GM19023 (cell line): ENCODE data around the gene POM121.
"Not testable (repeated sequence)": the region's sequence is repeated elsewhere in the genome, so short reads cannot be mapped to it uniquely, and the experiment has no call there.

Experiments used
- ATAC-seq: cut with Tn5 transposase; IDR thresholded peaks from one replicate; pipeline ENCODE4 v1.9.1; 2021; ENCODE audit warnings: mild to moderate bottlenecking, moderate library complexity; ENCODE audit not compliant: unreplicated experiment

The POM121 gene

DNA sequence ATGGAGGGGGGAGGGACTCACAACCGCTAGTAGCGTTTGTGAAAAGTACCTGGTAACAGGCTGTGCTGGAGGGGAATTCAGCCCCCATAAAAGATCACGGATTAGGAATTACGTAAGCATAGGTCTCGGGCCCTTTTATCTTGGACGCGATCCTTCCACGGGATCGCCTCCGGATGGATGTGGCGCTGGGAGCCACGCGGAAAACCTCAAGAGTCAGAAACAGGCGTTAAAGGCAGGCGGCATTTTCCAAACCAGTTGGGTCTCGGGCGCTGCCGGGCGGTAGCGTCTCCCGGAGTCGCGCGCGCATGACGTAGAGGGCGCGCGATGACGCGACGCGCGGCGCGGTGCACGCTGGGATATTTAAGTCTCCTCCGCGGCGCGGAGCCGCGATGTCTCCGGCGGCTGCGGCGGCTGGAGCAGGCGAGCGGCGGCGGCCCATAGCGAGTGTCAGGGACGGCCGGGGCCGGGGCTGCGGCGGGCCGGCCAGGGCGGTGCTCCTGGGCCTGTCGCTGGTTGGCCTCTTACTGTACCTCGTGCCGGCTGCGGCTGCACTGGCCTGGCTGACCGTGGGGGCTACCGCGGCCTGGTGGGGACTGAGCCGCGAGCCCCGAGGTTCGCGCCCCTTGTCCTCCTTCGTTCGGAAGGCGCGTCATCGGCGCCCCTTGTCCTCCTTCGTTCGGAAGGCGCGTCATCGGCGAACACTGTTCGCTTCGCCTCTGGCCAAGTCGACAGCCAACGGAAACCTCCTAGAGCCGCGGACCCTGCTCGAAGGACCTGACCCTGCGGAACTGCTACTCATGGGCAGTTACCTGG, at the start of gene POM121:
Gene POM121 (plus strand): TSS at position 363 of the 813 bp plus-strand sequence. CDS start 27 bp downstream, at position 390.
- peak; percentile 77 for ATAC-seq

DNA sequence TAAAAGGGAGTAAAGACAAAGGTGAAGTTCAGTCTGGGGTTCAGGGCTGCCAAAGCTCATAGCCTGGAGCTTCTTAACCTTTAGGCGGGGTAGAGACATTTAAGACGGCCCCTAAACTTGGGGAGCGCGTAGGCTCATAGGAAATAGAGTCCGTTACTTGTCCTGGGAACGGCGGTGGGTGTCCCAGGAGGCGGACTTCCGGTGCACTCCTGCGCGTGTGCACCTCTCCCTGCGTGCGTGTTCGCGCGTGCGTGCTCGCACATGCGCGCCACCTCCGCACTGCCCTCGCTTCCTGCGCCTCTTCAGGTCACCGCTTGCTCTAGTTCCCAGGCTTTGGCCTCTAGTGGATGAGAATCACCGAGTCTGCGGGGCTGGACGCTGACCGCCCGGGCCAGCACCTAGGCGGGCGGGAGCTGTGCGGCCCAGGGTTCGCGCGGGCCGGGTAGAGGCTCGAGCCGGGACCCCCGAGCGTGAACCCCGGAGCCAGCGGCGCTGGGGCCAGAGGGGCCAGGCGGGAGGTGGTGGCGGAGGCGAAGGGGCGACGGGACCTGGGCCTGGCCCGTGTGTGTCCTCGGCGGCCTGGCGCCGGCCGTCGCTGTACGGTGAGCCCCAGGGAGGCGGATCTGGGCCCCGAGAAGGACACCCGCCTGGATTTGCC, 45.7 kb upstream of the POM121 start:
- peak; percentile 99 for ATAC-seq

DNA sequence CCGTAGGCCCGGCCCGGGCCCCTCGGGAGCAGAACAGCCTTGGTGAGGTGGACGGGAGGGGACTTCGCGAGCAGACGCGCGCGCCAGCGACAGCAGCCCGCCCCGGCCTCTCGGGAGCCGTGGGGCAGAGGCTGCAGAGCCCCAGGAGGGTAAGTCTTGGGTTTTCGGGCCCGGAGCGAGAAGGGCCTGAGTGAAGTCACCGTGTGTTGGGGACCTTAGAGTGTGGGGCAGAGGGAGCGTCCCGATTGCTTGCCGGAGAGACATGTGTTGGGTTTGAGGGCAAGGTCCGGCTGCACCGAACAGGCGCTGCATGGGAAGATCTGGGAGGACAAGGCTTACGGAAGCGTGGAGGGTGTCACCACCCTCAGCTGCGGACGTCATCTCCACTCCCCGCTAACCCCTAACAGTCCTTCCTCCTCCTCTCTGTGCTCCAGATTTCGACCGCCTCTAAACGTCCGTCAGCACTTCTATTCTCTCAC, 45.1 kb upstream of the POM121 start:
- ATAC-seq = not testable (repeated sequence)

DNA sequence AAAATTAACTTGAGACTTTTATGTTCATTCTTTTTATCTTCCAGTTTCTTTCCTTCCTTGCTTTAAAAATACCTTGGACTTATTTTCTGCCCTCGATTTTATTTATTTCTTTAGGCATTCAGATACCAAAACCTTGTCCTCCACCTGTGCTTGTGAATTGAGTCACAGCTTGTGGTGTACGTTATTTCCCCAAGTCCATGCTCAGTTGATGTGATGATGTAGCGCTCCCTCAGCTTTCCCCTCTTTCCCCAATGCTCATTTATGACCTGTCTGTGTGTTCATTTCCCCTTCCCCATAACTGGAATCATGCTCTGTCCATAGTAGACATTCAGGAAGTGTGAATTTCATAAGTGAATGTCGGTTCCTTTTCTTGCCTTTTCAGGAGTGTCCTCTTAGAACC, 33.1 kb upstream of the POM121 start:
- not testable (repeated sequence) for ATAC-seq

DNA sequence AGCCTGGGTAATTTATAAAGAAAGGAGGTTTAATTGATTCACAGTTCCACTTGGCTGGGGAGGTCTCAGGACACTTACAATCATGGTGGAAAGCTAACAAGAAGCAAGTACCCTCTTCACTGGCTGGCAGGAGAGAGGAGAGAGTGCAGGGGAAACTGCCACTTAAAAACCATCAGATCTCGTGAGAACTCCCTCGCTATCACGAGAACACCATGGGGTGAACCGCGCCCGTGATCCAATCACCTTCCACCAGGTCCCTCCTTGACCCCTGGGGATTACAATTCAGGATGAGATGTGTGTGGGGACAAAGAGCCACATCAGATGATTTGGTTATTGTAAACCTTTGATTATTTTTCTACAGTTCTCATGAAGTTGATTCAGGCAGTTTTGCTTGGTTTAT, 20.2 kb upstream of the POM121 start:
- not testable (repeated sequence) for ATAC-seq

DNA sequence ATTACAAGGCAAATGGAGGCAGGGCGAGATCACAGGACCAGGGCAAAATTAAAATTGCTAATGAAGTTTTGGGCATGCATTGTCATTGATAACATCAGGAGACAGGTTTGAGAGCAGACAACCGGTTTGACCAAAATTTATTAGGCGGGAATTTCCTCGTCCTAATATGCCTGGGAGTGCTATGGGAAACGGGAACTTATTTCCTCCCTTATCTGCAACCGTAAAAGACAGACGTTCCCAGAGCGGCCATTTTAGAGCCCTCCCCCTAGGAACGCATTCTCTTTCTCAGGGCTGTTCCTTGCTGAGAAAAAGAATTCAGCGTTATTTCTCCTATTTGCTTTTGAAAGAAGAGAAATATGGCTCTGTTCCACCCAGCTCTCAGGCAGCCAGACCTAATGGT, 16.5 kb upstream of the POM121 start:
- not testable (repeated sequence) for ATAC-seq

DNA sequence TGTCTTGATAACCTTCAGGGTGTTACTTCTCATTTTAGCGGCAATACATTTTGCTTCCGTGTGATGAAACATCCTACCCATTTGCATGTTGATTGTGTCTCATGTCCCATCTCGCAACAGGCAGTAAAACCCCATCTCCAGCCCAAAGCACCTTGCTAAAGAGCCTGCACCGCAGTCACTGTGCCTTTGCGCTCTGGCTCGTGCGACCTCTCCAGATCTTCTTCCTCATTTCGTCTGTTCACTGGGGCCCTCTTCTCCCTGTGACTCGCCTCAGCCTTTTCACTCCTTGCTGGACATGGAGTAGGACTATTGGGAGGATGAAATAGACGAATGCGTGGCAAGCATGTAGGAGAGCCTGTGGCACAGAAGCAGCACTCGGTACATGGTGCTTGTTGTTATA, 13.5 kb upstream of the POM121 start:
- ATAC-seq = not testable (repeated sequence)

DNA sequence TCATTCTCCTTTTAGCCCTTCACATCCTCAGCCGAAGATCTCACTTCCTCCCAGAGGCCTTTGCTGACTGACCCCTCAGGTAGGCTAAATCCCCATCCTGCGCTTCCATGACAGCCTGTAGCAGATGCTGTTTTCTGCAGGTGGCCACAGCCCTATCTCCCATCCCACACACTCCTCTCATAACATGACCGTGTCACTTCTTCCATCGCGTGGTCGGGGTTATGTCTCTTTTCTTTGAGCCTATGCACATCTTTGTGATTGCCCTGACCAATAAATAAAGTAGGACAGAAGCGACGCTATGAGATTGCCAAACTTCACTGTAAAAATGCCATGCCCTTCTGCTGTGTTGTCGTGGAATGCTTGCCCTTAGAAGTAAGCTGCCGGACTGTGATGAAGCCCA, 11.1 kb upstream of the POM121 start:
- not testable (repeated sequence) for ATAC-seq

DNA sequence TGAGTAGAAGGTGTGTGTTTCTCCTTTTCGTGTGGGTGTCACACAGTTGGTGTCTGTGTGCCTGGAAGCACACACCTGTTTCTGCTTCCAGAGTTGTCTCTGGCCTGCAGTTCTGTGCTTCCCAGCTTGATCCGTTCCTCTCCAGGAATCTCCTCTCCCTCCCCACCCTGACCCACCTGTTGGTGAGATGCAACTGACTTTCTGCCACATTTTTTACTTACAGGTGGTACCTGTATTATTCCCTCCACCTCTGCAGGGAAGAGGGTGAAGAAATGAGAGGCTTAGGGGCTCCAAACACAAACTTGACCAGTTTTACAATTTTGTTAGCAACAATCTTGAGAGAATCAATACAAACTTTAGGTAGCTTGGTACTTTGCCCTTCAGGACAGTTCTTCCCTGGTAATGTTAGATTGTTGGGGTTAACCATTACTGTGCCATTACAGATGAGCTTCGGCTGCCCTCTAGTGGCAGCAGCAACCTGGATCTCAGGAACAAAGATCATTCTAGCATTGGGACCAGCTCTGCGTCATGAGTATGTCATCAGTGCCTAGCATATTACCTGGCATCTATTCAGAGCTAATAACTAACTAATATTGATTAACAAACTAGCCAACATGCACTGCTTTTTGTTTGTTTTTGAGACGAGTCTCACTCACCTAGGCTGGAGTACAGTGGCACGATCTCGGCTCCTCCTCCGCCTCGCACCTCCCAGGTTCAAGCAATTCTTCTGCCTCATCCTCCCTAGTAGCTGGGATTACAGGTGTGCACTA, 10.0 kb upstream of the POM121 start:
- ATAC-seq = peak; percentile 78

DNA sequence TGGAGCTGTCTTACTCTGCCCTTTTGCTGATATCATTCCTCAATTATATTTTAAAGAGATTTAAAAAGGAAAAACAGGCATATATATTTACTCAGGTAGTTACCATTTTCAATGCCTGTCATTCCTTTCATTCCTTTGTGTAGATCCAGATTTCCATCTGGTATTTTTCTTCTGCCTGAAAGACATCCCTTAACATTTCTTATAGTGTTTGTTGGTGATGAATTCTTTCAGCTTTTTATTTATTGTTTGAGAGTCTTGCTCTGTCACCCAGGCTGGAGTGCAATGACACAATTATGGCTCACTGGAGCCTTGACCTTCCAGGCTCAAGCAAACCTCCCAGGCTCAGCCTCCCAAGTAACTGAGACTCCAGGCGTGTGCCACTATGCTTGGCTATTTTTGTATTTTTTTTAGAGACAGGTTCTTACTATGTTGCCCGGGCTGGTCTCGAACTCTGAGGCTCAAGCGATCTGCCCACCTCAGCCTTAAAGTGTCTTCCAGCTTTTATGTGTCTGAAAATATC, 5.6 kb upstream of the POM121 start:
- ATAC-seq = no peak

DNA sequence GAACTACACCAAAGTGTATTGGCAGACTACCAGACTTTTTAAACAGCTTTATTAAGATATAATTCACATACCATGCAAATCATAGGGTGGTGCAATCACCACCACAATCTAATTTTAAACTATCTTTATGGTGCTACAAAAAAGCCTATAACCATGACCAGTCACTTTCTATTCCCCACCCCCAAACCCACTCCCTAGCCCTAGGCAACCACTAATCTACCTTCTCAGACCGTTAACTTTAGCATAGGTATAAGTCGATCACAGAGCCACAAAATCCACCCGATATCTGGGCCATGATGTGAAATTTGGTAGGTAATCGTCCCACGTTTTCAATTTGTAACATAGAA, 536 bp upstream of the POM121 start:
- peak; percentile 12 for ATAC-seq

DNA sequence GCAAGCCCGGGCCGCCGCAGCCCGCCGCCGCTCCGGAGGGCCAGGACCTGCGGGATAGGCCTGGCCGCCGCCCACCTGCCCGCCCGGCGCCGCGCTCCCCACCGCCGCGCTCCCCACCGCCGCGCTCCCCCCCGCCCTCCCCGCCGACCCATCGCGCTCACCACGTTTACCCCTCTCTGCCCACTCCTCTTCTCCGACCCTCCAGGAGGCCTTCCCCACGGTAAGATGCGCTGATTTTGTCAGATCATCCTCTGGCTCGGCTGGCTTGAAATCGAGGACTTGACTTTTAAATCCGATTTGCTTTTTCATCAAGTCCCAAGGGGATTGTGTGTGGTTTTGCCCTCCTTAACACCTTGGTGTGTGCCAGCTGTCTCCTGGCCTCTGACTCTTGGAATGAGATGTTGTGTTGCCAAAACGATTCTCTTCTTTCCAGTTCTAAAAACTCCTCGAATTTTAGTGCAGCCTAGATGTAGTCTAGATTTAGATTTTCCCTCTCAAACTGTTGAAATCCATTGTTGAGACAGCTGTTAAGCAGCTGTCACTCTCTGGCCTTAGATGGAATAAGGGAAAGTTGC, 738 bp downstream of the POM121 start:
- no peak for ATAC-seq

DNA sequence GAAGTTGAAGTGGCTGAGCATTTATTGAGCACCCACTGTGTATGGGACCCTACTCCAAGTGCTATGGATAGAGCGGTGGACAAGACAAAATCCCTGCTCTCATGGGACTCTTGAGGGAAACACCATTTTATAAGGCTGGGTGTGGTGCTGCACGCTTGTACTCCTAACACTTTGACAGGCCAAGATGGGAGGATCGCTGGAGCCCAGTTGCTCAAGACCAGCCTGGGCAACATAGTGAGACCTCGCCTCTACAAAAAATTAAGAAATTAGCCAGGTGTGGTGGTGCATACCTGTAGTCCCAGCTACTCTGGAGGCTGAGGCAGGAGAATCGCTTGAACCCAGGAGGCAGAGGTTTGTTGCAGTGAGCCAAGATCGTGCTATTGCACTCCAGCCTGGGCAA, 2.9 kb downstream of the POM121 start:
- not testable (repeated sequence) for ATAC-seq

DNA sequence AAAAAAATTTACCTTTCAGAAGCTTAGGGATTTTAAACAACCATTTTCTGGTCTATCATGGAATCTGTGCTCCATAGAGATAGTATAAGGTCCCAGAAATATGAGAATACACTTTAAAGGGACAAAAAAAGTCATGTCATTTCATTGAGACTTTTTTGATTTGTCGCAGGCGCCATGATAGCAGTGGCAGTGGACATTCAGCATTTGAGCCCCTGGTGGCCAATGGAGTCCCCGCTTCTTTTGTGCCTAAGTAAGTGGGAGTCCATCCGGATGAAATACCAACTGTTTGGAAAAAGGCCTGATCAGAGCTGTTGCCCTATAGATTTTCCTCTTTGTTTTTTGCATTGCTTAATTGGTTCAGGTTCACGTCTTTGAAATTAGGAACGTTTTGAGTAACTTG, 3.3 kb downstream of the POM121 start:
- ATAC-seq = not testable (repeated sequence)

DNA sequence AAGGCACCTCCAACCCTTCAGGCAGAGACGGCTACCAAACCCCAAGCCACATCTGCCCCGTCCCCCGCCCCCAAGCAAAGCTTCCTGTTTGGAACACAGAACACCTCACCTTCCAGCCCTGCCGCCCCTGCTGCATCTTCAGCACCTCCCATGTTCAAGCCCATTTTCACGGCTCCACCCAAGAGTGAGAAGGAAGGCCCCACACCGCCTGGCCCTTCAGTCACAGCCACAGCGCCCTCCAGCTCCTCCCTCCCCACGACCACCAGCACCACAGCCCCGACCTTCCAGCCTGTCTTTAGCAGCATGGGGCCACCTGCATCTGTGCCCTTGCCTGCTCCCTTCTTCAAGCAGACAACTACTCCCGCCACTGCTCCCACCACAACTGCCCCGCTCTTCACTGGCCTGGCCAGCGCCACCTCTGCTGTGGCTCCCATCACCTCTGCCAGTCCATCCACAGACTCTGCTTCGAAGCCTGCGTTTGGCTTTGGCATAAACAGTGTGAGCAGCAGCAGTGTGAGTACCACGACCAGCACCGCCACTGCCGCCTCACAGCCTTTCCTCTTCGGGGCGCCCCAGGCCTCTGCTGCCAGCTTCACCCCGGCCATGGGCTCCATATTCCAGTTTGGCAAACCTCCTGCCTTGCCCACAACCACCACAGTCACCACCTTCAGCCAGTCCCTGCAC, 17.3 kb downstream of the POM121 start:
- ATAC-seq = not testable (repeated sequence)

DNA sequence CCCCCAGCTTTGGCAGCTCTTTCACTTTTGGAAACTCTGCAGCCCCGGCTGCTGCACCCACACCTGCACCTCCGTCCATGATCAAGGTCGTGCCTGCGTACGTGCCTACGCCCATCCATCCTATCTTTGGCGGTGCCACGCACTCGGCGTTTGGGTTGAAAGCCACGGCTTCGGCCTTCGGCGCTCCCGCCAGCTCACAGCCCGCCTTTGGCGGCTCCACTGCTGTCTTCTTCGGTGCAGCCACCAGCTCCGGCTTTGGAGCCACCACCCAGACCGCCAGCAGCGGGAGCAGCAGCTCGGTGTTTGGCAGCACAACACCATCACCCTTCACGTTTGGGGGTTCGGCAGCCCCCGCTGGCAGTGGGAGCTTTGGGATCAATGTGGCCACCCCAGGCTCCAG, 18.1 kb downstream of the POM121 start:
- not testable (repeated sequence) for ATAC-seq

DNA sequence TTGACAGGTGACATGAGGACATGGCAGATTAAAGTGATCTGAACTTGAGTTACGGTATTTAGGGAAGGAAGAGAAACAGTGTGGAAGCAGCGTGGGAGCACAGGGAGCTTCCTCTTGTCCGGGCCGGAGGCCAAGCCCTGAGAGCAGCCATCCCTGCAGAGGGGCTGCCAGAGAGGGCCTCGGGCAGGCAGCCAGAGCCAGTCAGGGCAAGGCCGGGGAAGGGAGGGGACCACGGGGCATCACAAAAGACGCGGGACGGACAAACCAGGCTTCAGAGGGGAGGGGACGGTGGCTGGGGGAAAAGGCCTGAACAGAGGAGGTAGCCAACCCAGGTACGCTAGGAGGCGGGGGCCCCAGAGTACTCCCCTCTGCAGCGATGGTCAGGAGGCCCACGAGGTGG, 20.0 kb downstream of the POM121 start:
- ATAC-seq = not testable (repeated sequence)

DNA sequence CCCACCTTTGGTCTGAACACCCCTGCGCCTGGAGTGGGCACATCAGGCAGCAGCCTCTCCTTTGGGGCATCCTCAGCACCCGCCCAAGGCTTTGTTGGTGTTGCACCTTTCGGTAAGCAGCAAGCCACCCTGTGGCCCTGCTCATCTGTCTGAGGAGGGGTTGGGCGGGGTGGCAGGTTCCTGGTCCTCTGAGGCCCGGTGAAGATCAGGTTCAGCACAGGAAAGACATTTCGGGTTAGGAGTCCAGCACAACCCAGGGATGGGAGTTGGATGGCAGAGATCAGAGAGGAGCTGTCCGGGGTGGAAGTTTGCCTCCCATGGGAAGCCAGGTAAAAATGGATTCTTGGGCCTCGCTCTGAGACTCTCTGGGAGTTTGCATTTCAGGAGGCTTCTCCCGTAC, 20.7 kb downstream of the POM121 start:
- not testable (repeated sequence) for ATAC-seq

DNA sequence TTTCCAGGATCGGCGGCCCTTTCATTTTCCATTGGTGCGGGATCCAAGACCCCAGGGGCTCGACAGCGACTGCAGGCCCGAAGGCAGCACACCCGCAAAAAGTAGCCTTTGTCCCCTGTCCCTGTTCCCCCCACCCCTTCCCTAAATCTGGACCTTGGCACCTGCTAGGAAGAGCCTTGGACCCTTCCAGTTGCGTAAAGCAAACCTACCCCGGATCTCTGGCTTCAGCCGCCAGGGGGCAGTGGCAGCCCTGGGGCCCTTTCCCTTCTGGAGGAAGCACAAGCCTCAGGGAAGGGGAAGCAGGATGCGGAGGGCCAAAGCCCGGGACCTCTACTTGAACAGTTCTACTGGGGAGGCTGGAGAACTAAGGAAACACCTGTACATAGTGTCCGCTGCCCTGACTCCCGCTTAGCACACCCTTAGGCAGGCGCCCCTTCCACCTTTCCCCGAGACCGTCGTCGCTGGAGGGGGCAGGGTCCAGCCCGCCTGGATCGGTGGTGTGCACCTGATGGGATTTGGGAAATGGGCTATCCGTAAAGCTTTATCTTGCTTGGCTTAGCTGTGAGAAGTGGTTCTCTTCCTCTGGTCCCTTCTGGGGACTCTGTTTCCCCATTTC, 21.3 kb downstream of the POM121 start:
- not testable (repeated sequence) for ATAC-seq

DNA sequence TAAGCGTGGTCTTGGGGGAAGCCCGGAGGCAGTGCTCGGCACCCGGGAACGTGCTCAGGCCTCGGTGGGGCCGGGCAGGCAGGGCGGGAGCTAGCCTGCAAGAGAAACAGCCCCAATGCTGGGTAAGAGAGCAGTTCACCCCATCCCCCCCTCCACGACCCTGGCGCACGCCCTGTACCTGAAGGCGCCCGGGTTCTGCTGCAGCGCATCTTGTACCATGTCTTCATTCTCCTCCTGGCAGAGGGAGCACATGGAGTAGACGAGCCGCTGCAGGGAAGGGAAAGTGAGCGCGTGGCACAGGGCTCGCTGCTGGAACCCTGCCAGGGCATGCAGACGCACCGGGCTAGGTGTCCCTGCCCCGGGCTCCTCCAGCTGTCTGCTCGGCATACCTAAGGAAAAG, 23.8 kb downstream of the POM121 start:
- ATAC-seq = not testable (repeated sequence)
